GM13977 (cell line): Measurements from ENCODE around the gene NAT9.

Experiments
- DNase-seq: peaks from one replicate; pipeline ENCODE4 v3.0.0; 2012; ENCODE audit warnings: low spot score
- in situ Hi-C: fragments of 300-500 bp; cut with MboI; formaldehyde crosslinking; loops from one replicate; pipeline ENCODE4 v1.12.0; 2022; ENCODE audit warnings: low sequenced_read_pairs, low pct_unique_long_range_greater_than_20kb, mixed read lengths, inconsistent platforms; ENCODE audit not compliant: unreplicated experiment
- TF ChIP-seq, protein P1 (sequence below): IDR thresholded peaks from 2 replicates; pipeline ENCODE4 v1.5.1; 2012; ENCODE audit warnings: mild to moderate bottlenecking, control low read depth; ENCODE audit not compliant: insufficient read depth; ENCODE audit errors: extremely low read depth, missing control alignments

NAT9 gene

DNA sequence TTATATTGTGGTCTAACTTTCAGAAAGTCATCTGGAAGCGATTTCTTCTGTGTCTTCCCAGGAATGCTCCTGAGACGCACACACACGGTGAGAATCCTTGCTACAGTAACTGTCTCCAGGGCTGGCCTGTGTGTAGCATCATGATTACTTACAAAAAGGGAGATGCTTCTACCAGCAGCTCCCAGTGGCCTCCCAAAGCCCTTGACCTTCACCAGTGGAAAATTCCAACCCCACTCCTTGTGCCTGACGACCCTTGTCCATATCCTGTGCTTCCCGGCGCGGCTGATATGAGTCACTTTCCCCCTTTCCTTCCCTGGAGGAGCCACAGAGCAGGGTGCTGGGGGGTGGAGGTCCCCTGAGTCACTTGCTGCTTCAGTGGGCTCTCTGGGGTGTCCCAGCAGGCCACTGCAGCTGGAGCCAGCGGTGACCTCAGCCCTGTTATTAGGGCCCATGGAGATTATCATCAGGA is 22.1 kb upstream of the NAT9 start:
- in situ Hi-C loops: no loop called here
- no peak for DNase-seq

DNA sequence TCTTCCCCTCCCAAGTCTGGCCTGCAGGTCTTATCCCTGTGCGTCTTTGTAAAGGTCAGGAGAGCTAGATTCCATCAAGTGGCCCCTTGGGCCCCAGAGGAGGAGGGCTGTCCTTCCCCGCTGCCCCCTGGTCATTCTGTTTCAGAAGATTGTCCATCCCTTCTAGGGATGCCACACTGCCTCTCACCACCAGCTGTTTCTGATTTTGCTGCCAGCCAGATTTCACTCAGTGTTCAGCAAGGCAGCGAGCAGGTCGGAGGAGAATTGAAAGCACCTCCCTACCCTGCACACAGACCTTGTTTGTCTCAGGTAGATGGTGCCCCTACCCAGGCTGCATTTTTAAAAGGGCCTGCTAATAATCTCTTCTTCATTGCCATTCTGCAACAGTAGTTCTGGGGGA is 21.7 kb upstream of the NAT9 start:
- no peak for DNase-seq
- in situ Hi-C loops: no loop called here
- TF ChIP-seq, protein P1, sequence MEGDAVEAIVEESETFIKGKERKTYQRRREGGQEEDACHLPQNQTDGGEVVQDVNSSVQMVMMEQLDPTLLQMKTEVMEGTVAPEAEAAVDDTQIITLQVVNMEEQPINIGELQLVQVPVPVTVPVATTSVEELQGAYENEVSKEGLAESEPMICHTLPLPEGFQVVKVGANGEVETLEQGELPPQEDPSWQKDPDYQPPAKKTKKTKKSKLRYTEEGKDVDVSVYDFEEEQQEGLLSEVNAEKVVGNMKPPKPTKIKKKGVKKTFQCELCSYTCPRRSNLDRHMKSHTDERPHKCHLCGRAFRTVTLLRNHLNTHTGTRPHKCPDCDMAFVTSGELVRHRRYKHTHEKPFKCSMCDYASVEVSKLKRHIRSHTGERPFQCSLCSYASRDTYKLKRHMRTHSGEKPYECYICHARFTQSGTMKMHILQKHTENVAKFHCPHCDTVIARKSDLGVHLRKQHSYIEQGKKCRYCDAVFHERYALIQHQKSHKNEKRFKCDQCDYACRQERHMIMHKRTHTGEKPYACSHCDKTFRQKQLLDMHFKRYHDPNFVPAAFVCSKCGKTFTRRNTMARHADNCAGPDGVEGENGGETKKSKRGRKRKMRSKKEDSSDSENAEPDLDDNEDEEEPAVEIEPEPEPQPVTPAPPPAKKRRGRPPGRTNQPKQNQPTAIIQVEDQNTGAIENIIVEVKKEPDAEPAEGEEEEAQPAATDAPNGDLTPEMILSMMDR: no peak

More for the DNA sequence above, 22.1 kb upstream of the NAT9 start:
- TF ChIP-seq, protein P1: no peak

DNA sequence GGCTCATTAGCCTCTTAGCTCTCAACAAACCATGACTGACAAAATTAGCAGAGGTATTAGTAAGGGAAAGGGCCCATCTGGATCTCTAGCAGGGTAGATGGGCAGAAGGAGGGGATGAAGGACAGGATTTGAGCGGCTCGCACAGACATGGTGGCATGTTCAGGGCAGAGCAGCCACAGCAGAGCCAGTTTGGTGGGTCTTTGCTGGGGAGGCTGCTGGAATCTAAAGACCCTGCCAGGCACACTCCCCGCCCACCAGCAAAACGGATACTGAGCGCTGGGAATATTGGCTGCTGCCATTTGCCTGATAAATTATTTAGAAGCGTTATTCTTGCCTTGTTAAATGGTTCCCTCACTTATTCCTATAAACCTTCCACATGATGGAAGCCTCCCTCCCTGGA is 20.7 kb upstream of the NAT9 start:
- in situ Hi-C loops: no loop called here
- no peak for DNase-seq
- TF ChIP-seq, protein P1: no peak

DNA sequence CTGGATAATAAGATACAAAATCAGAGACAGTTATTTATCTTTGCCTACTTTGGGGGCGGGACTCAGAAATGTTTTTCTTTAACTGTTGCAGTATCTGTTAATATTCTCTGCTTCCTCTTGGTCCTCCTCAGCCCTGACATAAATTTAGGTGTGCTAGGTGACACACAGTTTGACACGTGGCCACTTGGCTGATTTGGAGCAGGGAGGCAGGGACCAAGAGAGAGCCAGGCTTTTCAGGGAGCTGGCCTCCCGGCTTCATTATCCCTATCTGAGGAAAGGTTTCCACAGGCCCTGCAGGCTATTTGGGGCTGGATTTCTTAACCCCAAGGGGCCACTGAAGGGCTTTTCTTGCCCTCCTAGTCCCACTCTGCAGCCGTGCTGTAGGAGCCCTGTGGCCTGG is 20.1 kb upstream of the NAT9 start:
- TF ChIP-seq, protein P1: no peak
- DNase-seq: no peak
- in situ Hi-C loops: no loop called here

DNA sequence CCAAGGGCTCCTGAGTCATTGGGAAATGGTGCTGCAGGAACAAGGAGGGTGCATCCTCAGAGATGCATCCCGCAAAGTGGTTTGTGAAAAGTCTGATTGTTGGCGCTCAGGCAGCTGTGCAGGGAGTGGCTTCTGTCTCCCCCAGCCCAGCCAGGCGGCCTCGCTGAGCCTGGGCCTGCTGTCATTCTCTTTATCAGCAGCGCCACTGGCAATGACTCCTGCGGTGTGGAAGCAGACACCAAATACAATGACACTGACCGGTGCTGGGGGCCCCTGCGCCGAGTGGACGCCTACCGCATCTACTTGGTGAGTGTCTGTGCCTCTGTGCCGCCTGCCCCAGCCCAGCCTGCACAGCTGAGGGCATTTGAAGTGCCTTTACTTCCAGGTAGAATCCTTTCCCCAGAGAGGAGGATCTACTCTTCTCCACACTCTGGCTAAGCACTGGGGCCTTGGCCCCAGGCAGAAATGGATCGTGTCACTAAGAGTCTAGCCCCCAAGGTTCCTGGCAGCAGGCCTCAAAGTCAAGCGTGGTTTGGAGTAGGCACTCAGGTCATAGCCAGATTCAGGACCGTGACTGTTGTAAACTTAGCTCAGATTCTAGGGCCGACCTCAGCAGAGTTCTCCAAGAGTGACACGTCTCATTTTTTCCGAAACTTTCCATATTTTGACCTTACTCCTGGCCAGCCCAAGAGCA is 19.3 kb upstream of the NAT9 start:
- TF ChIP-seq, protein P1: no peak
- DNase-seq: no peak
- in situ Hi-C loops: no loop called here

DNA sequence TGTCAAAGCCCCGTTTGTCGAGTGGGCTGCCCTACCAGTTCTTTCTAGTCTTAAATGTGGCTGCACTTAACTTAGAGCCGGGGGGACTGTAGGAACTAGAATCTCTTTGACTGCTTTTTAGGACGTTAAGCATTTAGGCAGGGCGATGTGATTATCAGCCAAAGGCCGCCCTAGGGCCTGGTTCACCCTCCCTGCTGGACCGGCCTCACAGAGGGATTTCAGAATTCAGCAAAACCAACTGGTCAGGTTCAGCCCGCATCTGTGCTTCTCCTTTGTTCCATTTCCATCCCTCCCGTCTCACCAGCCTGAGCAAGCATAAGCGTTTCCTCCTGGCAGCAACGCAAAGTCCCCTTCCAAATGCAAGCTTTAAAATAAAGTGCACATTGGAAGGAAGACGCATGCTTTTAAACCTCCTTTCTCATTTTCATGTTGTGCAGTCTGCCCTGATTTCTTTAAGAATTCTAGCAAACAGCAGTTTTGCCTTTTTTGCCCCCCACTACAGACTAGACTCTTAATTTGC is 16.5 kb upstream of the NAT9 start:
- in situ Hi-C loops: no loop called here
- DNase-seq: no peak
- TF ChIP-seq, protein P1: no peak
